Measurements from ENCODE around the gene CSTF3. TPM values are rescaled to one million over a fixed set of nuclear protein-coding genes. Genes with fewer than 3 reads are reported as not detected.

Gene CSTF3
- polyA plus RNA-seq, 1 donor from 2014 or later: 86.8 TPM

- H3K4me2 ChIP-seq (ENCODE audit: low read length): no peak overlapping the region
- H3K4me3 ChIP-seq (ENCODE audit: low read length): no peak overlapping the region
- no peaks in the 10 kb centered on the region for H3K9me3 ChIP-seq (ENCODE audit: low read length)
- no peaks in the 10 kb centered on the region for H3K9me2 ChIP-seq (ENCODE audit: insufficient read depth, low read length)
- no peak overlapping the region for H3K27ac ChIP-seq (ENCODE audit: low read length)
- H4K20me1 ChIP-seq (ENCODE audit: insufficient read depth): no peaks in the 10 kb centered on the region
- no peak overlapping the region for H2AFZ ChIP-seq (ENCODE audit: low read depth, low read length)
- no peak for TF ChIP-seq CTCF (IDR thresholded peaks at IDR 0.05; ENCODE audit: poor library complexity, severe bottlenecking)
- TF ChIP-seq RAD21 (conservative IDR thresholded peaks at IDR 0.05): no peak
- no peak for TF ChIP-seq SMC3 (conservative IDR thresholded peaks at IDR 0.05; ENCODE audit: poor library complexity)
- TF ChIP-seq POLR2AphosphoS5 (IDR thresholded peaks at IDR 0.05): no peak
- TF ChIP-seq, protein P1, sequence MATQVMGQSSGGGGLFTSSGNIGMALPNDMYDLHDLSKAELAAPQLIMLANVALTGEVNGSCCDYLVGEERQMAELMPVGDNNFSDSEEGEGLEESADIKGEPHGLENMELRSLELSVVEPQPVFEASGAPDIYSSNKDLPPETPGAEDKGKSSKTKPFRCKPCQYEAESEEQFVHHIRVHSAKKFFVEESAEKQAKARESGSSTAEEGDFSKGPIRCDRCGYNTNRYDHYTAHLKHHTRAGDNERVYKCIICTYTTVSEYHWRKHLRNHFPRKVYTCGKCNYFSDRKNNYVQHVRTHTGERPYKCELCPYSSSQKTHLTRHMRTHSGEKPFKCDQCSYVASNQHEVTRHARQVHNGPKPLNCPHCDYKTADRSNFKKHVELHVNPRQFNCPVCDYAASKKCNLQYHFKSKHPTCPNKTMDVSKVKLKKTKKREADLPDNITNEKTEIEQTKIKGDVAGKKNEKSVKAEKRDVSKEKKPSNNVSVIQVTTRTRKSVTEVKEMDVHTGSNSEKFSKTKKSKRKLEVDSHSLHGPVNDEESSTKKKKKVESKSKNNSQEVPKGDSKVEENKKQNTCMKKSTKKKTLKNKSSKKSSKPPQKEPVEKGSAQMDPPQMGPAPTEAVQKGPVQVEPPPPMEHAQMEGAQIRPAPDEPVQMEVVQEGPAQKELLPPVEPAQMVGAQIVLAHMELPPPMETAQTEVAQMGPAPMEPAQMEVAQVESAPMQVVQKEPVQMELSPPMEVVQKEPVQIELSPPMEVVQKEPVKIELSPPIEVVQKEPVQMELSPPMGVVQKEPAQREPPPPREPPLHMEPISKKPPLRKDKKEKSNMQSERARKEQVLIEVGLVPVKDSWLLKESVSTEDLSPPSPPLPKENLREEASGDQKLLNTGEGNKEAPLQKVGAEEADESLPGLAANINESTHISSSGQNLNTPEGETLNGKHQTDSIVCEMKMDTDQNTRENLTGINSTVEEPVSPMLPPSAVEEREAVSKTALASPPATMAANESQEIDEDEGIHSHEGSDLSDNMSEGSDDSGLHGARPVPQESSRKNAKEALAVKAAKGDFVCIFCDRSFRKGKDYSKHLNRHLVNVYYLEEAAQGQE (IDR thresholded peaks at IDR 0.05; ENCODE audit: borderline replicate concordance): no peak
- no peak for TF ChIP-seq MXI1 (conservative IDR thresholded peaks at IDR 0.05; ENCODE audit: poor library complexity, severe bottlenecking)
- no peak for TF ChIP-seq TAF1 (IDR thresholded peaks at IDR 0.05; ENCODE audit: low read depth)
- no peak for TF ChIP-seq EZH2 (IDR thresholded peaks at IDR 0.05; ENCODE audit: borderline replicate concordance, insufficient read depth, low read length, poor library complexity, severe bottlenecking)
- no peak for TF ChIP-seq EP300 (conservative IDR thresholded peaks at IDR 0.05; ENCODE audit: poor library complexity, severe bottlenecking)
- H3K27me3 ChIP-seq (ENCODE audit: insufficient read depth, low read depth, low read length): no peaks in the 10 kb centered on the region
- H3K9ac ChIP-seq (ENCODE audit: low read length): no peak overlapping the region
- no peaks in the 10 kb centered on the region for H3K36me3 ChIP-seq (ENCODE audit: insufficient read depth, low read length)
- H3K79me2 ChIP-seq (replicated peaks; ENCODE audit: insufficient read depth, low read length): peaks cover 92% of the 10 kb centered on the region
- no peaks in the 10 kb centered on the region for H3F3A ChIP-seq (ENCODE audit: insufficient read depth, low read length, poor library complexity, severe bottlenecking)
These were observed 13.7 kb downstream of the CSTF3 start for GRCh38 chr11:33147559-33147958.

- H3K27me3 ChIP-seq (ENCODE audit: insufficient read depth, low read depth, low read length): no peaks in the 10 kb centered on the region
- no peak overlapping the region for H2AFZ ChIP-seq (ENCODE audit: low read depth, low read length)
- no peaks in the 10 kb centered on the region for H3K79me2 ChIP-seq (replicated peaks; ENCODE audit: insufficient read depth, low read length)
- H3K27ac ChIP-seq (ENCODE audit: low read length): no peak overlapping the region
- no peaks in the 10 kb centered on the region for H3K9me3 ChIP-seq (ENCODE audit: low read length)
- no peaks in the 10 kb centered on the region for H4K20me1 ChIP-seq (ENCODE audit: insufficient read depth)
- H3K36me3 ChIP-seq (ENCODE audit: insufficient read depth, low read length): peaks cover 9% of the 10 kb centered on the region
- no peak overlapping the region for H3K9ac ChIP-seq (ENCODE audit: low read length)
- no peaks in the 10 kb centered on the region for H3K9me2 ChIP-seq (ENCODE audit: insufficient read depth, low read length)
- no peaks in the 10 kb centered on the region for H3F3A ChIP-seq (ENCODE audit: insufficient read depth, low read length, poor library complexity, severe bottlenecking)
- H3K4me3 ChIP-seq (ENCODE audit: low read length): no peak overlapping the region
- H3K4me2 ChIP-seq (ENCODE audit: low read length): no peak overlapping the region
- no peak for TF ChIP-seq CTCF (IDR thresholded peaks at IDR 0.05; ENCODE audit: poor library complexity, severe bottlenecking)
- no peak for TF ChIP-seq TAF1 (IDR thresholded peaks at IDR 0.05; ENCODE audit: low read depth)
- no peak for TF ChIP-seq EP300 (conservative IDR thresholded peaks at IDR 0.05; ENCODE audit: poor library complexity, severe bottlenecking)
- TF ChIP-seq RAD21 (conservative IDR thresholded peaks at IDR 0.05): no peak
- no peak for TF ChIP-seq MXI1 (conservative IDR thresholded peaks at IDR 0.05; ENCODE audit: poor library complexity, severe bottlenecking)
- TF ChIP-seq POLR2AphosphoS5 (IDR thresholded peaks at IDR 0.05): no peak
- TF ChIP-seq, protein P1 (IDR thresholded peaks at IDR 0.05; ENCODE audit: borderline replicate concordance): no peak
- no peak for TF ChIP-seq SMC3 (conservative IDR thresholded peaks at IDR 0.05; ENCODE audit: poor library complexity)
- no peak for TF ChIP-seq EZH2 (IDR thresholded peaks at IDR 0.05; ENCODE audit: borderline replicate concordance, insufficient read depth, low read length, poor library complexity, severe bottlenecking)
These were observed 25.4 kb downstream of the CSTF3 start for GRCh38 chr11:33135768-33136443.
